ENCODE results near the gene ATP6V0E2. TPM values are rescaled to one million over a fixed set of nuclear protein-coding genes. Genes with fewer than 3 reads are reported as not detected.

ATP6V0E2 gene
- total RNA-seq, 1 experiment from 2014 or later, result 35.6 TPM

DNA sequence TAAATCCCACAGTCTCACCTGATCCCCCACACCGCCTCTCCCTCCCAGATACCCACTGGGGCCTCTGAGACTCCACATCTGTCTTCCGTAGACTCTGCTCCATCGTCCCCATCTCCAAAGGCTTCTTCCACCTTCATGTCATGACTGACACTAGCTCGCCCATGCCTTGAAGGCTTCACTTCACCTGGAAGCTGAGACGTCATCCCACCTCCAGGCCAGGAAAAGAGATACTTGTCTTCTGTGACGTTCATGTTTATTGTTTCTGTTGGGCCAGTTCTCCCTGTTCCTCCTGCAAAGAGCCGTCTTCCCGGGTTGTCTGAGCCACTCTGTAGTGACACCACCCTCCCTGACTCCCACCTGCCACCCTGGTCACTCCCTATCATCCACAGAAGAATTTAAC lies 39.2 kb upstream of the ATP6V0E2 start:
- TF ChIP-seq, protein P1, sequence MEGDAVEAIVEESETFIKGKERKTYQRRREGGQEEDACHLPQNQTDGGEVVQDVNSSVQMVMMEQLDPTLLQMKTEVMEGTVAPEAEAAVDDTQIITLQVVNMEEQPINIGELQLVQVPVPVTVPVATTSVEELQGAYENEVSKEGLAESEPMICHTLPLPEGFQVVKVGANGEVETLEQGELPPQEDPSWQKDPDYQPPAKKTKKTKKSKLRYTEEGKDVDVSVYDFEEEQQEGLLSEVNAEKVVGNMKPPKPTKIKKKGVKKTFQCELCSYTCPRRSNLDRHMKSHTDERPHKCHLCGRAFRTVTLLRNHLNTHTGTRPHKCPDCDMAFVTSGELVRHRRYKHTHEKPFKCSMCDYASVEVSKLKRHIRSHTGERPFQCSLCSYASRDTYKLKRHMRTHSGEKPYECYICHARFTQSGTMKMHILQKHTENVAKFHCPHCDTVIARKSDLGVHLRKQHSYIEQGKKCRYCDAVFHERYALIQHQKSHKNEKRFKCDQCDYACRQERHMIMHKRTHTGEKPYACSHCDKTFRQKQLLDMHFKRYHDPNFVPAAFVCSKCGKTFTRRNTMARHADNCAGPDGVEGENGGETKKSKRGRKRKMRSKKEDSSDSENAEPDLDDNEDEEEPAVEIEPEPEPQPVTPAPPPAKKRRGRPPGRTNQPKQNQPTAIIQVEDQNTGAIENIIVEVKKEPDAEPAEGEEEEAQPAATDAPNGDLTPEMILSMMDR (conservative IDR thresholded peaks at IDR 0.05), result no peak
- TF ChIP-seq EZH2 (IDR thresholded peaks at IDR 0.05; ENCODE audit: low read depth), result no peak
- POLR2A ChIA-PET (ENCODE audit: unreplicated experiment), result interaction anchor here (0.9 kb wide), 1 partner anchor 40 kb away, joined by 6 read pairs; no protein-coding TSS in a partner anchor

DNA sequence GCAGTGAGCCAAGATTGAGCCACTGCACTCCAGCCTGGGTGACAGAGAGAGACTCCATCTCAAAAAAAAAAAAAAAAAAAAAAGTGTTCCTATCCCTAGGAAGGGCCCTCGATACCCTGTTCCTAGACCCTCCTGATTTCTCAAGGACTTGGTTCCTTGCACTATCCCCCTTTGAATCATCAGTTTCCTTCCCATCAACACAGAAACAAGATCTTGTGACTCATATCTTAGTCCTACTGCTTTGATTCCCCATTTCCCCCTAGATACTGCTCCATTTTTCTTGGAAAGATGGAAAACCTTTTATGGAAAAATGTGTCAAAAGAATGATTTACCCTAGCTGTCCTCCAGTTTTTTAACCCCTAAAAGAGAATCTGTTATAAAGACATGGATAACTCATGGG lies 37.3 kb upstream of the ATP6V0E2 start:
- BruUV-seq (replicated peaks), result no TSS peak
- intact Hi-C loops (cut with micrococcal nuclease; ENCODE audit: unreplicated experiment), result no loop called here
- Histone ChIP-seq H3K4me3 (no peak overlapping the region), H4K20me1 (ENCODE audit: insufficient read depth) (no peaks in the 10 kb centered on the region), H3K9me3 (ENCODE audit: insufficient read depth, low read depth) (no peaks in the 10 kb centered on the region), H3F3A (ENCODE audit: insufficient read depth, low read depth) (peaks cover 3% of the 10 kb centered on the region; the same call in 1 of the 2 replicates), H3K4me2 (no peak overlapping the region), H3K4me1 (replicated peaks; ENCODE audit: insufficient read depth) (peaks cover 9% of the 10 kb centered on the region), H3K79me2 (ENCODE audit: low read depth) (peaks cover 13% of the 10 kb centered on the region; the same call in 1 of the 2 replicates), H3K9me2 (ENCODE audit: insufficient read depth) (no peaks in the 10 kb centered on the region), H3K27ac (no peak overlapping the region), H2AFZ (no peak overlapping the region), H3K27me3 (ENCODE audit: insufficient read depth, low read depth) (peaks cover 34% of the 10 kb centered on the region), H3K36me3 (ENCODE audit: low read depth) (no peaks in the 10 kb centered on the region)
- TF ChIP-seq, protein P1 (conservative IDR thresholded peaks at IDR 0.05), result no peak
- TF ChIP-seq EZH2 (IDR thresholded peaks at IDR 0.05; ENCODE audit: low read depth), result no peak
- ChIA-PET POLR2A (ENCODE audit: unreplicated experiment) (no interaction called here), CTCF (no interaction called here)
- DNase-seq, result no peak

More for the DNA sequence above, 39.2 kb upstream of the ATP6V0E2 start:
- Histone ChIP-seq H3K36me3 (ENCODE audit: low read depth) (no peaks in the 10 kb centered on the region), H3K4me3 (no peak overlapping the region), H3K79me2 (ENCODE audit: low read depth) (peaks cover 10% of the 10 kb centered on the region; the same call in 1 of the 2 replicates), H2AFZ (no peak overlapping the region), H3K27ac (no peak overlapping the region), H3K4me1 (replicated peaks; ENCODE audit: insufficient read depth) (peaks cover 6% of the 10 kb centered on the region), H4K20me1 (ENCODE audit: insufficient read depth) (no peaks in the 10 kb centered on the region), H3K9me3 (ENCODE audit: insufficient read depth, low read depth) (no peaks in the 10 kb centered on the region), H3K4me2 (no peak overlapping the region), H3F3A (ENCODE audit: insufficient read depth, low read depth) (peaks cover 3% of the 10 kb centered on the region; the same call in 1 of the 2 replicates), H3K27me3 (ENCODE audit: insufficient read depth, low read depth) (peaks cover 45% of the 10 kb centered on the region), H3K9me2 (ENCODE audit: insufficient read depth) (no peaks in the 10 kb centered on the region)
- intact Hi-C loops (cut with micrococcal nuclease; ENCODE audit: unreplicated experiment), result no loop called here
- no peak for DNase-seq
- CTCF ChIA-PET, result no interaction called here
- BruUV-seq (replicated peaks), result no TSS peak

DNA sequence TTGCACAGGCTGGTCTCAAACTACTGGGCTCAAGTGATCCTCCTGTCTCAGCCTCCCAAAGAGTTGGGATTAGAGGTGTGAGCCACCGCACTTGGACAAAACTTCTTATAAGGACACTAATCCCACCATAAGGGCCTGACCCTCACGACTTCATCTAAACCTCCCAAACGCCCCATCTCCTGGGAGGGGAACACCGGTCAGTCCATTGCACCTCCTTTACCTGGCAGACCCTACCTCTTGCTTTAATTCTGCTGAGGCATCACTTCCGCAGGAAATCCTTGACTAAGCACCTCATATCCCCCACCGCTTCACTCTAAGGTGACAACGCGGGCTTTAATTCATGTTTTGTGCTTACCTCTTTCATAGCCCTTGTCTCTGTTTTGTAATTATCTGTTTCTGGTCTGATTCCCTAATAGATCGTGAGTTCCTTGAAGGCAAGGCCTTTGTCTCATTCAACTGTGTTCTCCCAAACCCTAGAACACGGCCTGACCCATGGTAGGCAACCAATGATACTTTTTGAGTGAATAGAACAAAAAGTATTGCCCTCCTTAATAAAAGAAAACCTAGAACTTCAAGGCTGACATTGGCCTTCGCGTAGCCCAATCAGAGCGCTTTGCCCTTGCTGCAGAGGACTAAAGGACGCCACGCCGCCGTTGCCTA lies 36.1 kb upstream of the ATP6V0E2 start:
- Histone ChIP-seq H3K27me3 (ENCODE audit: insufficient read depth, low read depth) (peaks cover 23% of the 10 kb centered on the region), H3K4me3 (no peak overlapping the region), H3K36me3 (ENCODE audit: low read depth) (no peaks in the 10 kb centered on the region), H3K79me2 (ENCODE audit: low read depth) (peaks cover 13% of the 10 kb centered on the region; the same call in 1 of the 2 replicates), H4K20me1 (ENCODE audit: insufficient read depth) (no peaks in the 10 kb centered on the region), H3K27ac (no peak overlapping the region), H3K9me3 (ENCODE audit: insufficient read depth, low read depth) (no peaks in the 10 kb centered on the region), H3K4me1 (replicated peaks; ENCODE audit: insufficient read depth) (peaks cover 9% of the 10 kb centered on the region), H3K4me2 (peak overlapping the region; percentile 30), H3F3A (ENCODE audit: insufficient read depth, low read depth) (peaks cover 3% of the 10 kb centered on the region; the same call in 1 of the 2 replicates), H2AFZ (no peak overlapping the region), H3K9me2 (ENCODE audit: insufficient read depth) (no peaks in the 10 kb centered on the region)
- ChIA-PET CTCF (interaction anchor here (1.1 kb wide), 1 partner anchor 17 kb away, joined by 4 read pairs; no protein-coding TSS in a partner anchor), POLR2A (ENCODE audit: unreplicated experiment) (interaction anchor here (0.6 to 1.0 kb wide), 2 partner anchors 9 to 810 kb away, joined by 4 to 5 read pairs; no protein-coding TSS in a partner anchor)
- intact Hi-C loops (cut with micrococcal nuclease; ENCODE audit: unreplicated experiment), result loop anchor here (1.0 kb wide), 3 partner anchors 11 to 36 kb away; partner anchors contain the start of gene ATP6V0E2
- no TSS peak for BruUV-seq (replicated peaks)
- no peak for DNase-seq
- TF ChIP-seq EZH2 (IDR thresholded peaks at IDR 0.05; ENCODE audit: low read depth), result no peak
- TF ChIP-seq, protein P1 (conservative IDR thresholded peaks at IDR 0.05), result no peak
